ENCODE results near the gene ATP5PO. TPM values are rescaled to one million over a fixed set of nuclear protein-coding genes. Genes with fewer than 3 reads are reported as not detected.

ATP5PO gene
- total RNA-seq, 2 experiments from 2014 or later, result 210 to 227 TPM

GRCh38 chr21:33896691-33897090, 18.9 kb downstream of the ATP5PO start:
- H2AFZ ChIP-seq (ENCODE audit: low read length), result no peak overlapping the region
- no peaks in the 10 kb centered on the region for H3K9me3 ChIP-seq (ENCODE audit: low read length)
- POLR2A ChIA-PET, result interaction anchor here (0.6 kb wide), 1 partner anchor 1505 kb away, joined by 6 read pairs; no protein-coding TSS in a partner anchor
- H3K4me1 ChIP-seq (ENCODE audit: insufficient read depth, low read length, poor library complexity, severe bottlenecking), result no peaks in the 10 kb centered on the region
- intact Hi-C loops (cut with micrococcal nuclease; ENCODE audit: unreplicated experiment), result no loop called here
- H3K27ac ChIP-seq (ENCODE audit: low read depth, low read length, poor library complexity, severe bottlenecking), result no peak overlapping the region
- H3K79me2 ChIP-seq (ENCODE audit: insufficient read depth, low read depth, low read length), result no peaks in the 10 kb centered on the region
- BruUV-seq (replicated peaks), result no TSS peak
- H3K36me3 ChIP-seq (ENCODE audit: insufficient read depth, low read length), result peaks cover 16% of the 10 kb centered on the region
- CTCF ChIA-PET (ENCODE audit: unreplicated experiment), result no interaction called here
- no peak for DNase-seq (ENCODE audit: low spot score)
- no peak overlapping the region for H3K4me3 ChIP-seq (ENCODE audit: low read depth, low read length, poor library complexity, severe bottlenecking)
- H4K20me1 ChIP-seq (ENCODE audit: insufficient read depth, low read length), result no peaks in the 10 kb centered on the region
- no peaks in the 10 kb centered on the region for H3K9me2 ChIP-seq (ENCODE audit: insufficient read depth, low read length)
- TF ChIP-seq EZH2phosphoT487 (IDR thresholded peaks at IDR 0.05; ENCODE audit: borderline replicate concordance, low read depth, low read length) (no peak), CTCF (conservative IDR thresholded peaks at IDR 0.05; ENCODE audit: low read length) (no peak)
- no peak overlapping the region for H3K4me2 ChIP-seq (ENCODE audit: low read length)

GRCh38 chr21:33895356-33895755, 20.2 kb downstream of the ATP5PO start:
- Histone ChIP-seq H3K4me1 (ENCODE audit: insufficient read depth, low read length, poor library complexity, severe bottlenecking) (no peaks in the 10 kb centered on the region), H3K9me3 (ENCODE audit: low read length) (no peaks in the 10 kb centered on the region), H4K20me1 (ENCODE audit: insufficient read depth, low read length) (no peaks in the 10 kb centered on the region), H2AFZ (ENCODE audit: low read length) (no peak overlapping the region), H3K4me2 (ENCODE audit: low read length) (no peak overlapping the region), H3K4me3 (ENCODE audit: low read depth, low read length, poor library complexity, severe bottlenecking) (no peak overlapping the region), H3K9me2 (ENCODE audit: insufficient read depth, low read length) (no peaks in the 10 kb centered on the region), H3K27ac (ENCODE audit: low read depth, low read length, poor library complexity, severe bottlenecking) (no peak overlapping the region), H3K36me3 (ENCODE audit: insufficient read depth, low read length) (0 out of 2 replicates have a peak, but pooled peaks cover 3% of the 10 kb centered on the region), H3K79me2 (ENCODE audit: insufficient read depth, low read depth, low read length) (no peaks in the 10 kb centered on the region)
- intact Hi-C loops (cut with micrococcal nuclease; ENCODE audit: unreplicated experiment), result no loop called here
- DNase-seq (ENCODE audit: low spot score), result no peak
- no TSS peak for BruUV-seq (replicated peaks)
- TF ChIP-seq EZH2phosphoT487 (IDR thresholded peaks at IDR 0.05; ENCODE audit: borderline replicate concordance, low read depth, low read length) (no peak), CTCF (conservative IDR thresholded peaks at IDR 0.05; ENCODE audit: low read length) (no peak)
- CTCF ChIA-PET (ENCODE audit: unreplicated experiment), result no interaction called here
- POLR2A ChIA-PET, result interaction anchor here (0.6 kb wide), 1 partner anchor 239 kb away, joined by 3 read pairs; no protein-coding TSS in a partner anchor

- Histone ChIP-seq H3K79me2 (ENCODE audit: insufficient read depth, low read depth, low read length) (no peaks in the 10 kb centered on the region), H3K4me1 (ENCODE audit: insufficient read depth, low read length, poor library complexity, severe bottlenecking) (no peaks in the 10 kb centered on the region), H3K4me2 (ENCODE audit: low read length) (no peak overlapping the region), H4K20me1 (ENCODE audit: insufficient read depth, low read length) (no peaks in the 10 kb centered on the region), H3K9me3 (ENCODE audit: low read length) (no peaks in the 10 kb centered on the region), H3K9me2 (ENCODE audit: insufficient read depth, low read length) (no peaks in the 10 kb centered on the region), H2AFZ (ENCODE audit: low read length) (0 out of 2 replicates have a peak overlapping the region, but pooled peaks have one; percentile 47), H3K27ac (ENCODE audit: low read depth, low read length, poor library complexity, severe bottlenecking) (no peak overlapping the region), H3K4me3 (ENCODE audit: low read depth, low read length, poor library complexity, severe bottlenecking) (no peak overlapping the region), H3K36me3 (ENCODE audit: insufficient read depth, low read length) (no peaks in the 10 kb centered on the region)
- intact Hi-C loops (cut with micrococcal nuclease; ENCODE audit: unreplicated experiment), result no loop called here
- peak; percentile 62 for DNase-seq (ENCODE audit: low spot score)
- BruUV-seq (replicated peaks), result no TSS peak
- POLR2A ChIA-PET, result interaction anchor here (0.6 kb wide), 1 partner anchor 240 kb away, joined by 3 read pairs; no protein-coding TSS in a partner anchor
- CTCF ChIA-PET (ENCODE audit: unreplicated experiment), result no interaction called here
- TF ChIP-seq CTCF (conservative IDR thresholded peaks at IDR 0.05; ENCODE audit: low read length) (peak; percentile 73), EZH2phosphoT487 (IDR thresholded peaks at IDR 0.05; ENCODE audit: borderline replicate concordance, low read depth, low read length) (no peak)
These were observed 20.8 kb downstream of the ATP5PO start for GRCh38 chr21:33894736-33895288.

All from OCI-LY7 (cell line).